Peyer's patch (tissue), 4 donors: ENCODE data around the gene HMGCR.

Experiments
- POLR2A ChIP-seq, 2 donors: fragments of 450-650 bp; IDR thresholded peaks; one replicate each; pipeline ENCODE4 v1.5.1; 2017; ENCODE audit warnings: antibody characterized with exemption in 2 of 2, mild to moderate bottlenecking in 2 of 2, moderate library complexity in 2 of 2
- TF ChIP-seq, protein P1 (sequence below), 6 experiments: fragments of 450-650 bp in 4 of 6; fragments of 200-600 bp in 2 of 6; sonication (generic) in 1 of 6; IDR thresholded peaks; one replicate each; pipeline ENCODE4 v1.5.1; 2017 to 2019; ENCODE audit warnings: antibody characterized with exemption in 6 of 6, mild to moderate bottlenecking in 3 of 6, moderate library complexity in 1 of 6

GRCh38 chr5:75335952-75336614, 937 bp upstream of the HMGCR start:
- TF ChIP-seq, protein P1, sequence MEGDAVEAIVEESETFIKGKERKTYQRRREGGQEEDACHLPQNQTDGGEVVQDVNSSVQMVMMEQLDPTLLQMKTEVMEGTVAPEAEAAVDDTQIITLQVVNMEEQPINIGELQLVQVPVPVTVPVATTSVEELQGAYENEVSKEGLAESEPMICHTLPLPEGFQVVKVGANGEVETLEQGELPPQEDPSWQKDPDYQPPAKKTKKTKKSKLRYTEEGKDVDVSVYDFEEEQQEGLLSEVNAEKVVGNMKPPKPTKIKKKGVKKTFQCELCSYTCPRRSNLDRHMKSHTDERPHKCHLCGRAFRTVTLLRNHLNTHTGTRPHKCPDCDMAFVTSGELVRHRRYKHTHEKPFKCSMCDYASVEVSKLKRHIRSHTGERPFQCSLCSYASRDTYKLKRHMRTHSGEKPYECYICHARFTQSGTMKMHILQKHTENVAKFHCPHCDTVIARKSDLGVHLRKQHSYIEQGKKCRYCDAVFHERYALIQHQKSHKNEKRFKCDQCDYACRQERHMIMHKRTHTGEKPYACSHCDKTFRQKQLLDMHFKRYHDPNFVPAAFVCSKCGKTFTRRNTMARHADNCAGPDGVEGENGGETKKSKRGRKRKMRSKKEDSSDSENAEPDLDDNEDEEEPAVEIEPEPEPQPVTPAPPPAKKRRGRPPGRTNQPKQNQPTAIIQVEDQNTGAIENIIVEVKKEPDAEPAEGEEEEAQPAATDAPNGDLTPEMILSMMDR (IDR thresholded peaks at IDR 0.05) = peak in 5 of 6 experiments; percentile 7 to 77 (median 75)
- no peak for TF ChIP-seq POLR2A (IDR thresholded peaks at IDR 0.05)
